Motor neuron (in vitro differentiated cells): Measurements from ENCODE around the gene PHYHD1. TPM values are rescaled to one million over a fixed set of nuclear protein-coding genes. Genes with fewer than 3 reads are reported as not detected.
A peak's percentile ranks its signal among the peaks of the same experiment; 100 is the strongest.

ENCODE experiments used
- ATAC-seq, 8 experiments: fragments of 200-7000 bp; cut with Tn5 transposase; replicated peaks in 6 of 8; 2 replicates each; pipeline ENCODE4 v1.8.0; 2021; ENCODE audit warnings: mild to moderate bottlenecking in 8 of 8, moderate library complexity in 8 of 8
- H3K27ac ChIP-seq, 2 donors: fragments of 250-450 bp; sonication (Bioruptor Pico); 2 replicates each; pipeline ENCODE4 v1.9.0; 2021; ENCODE audit warnings: antibody characterized with exemption in 2 of 2, mild to moderate bottlenecking in 2 of 2, moderate library complexity in 1 of 2
- H3K4me1 ChIP-seq, 2 donors: fragments of 250-450 bp; sonication (Bioruptor Pico); replicated peaks in 1 of 2; 2 replicates each; pipeline ENCODE4 v1.6.1; 2021; ENCODE audit warnings: antibody characterized with exemption in 2 of 2, mild to moderate bottlenecking in 2 of 2, moderate library complexity in 1 of 2
- H3K4me3 ChIP-seq, 5 donors: fragments of 250-450 bp; sonication (Bioruptor Pico); 2 replicates each; pipeline ENCODE4 v1.9.0; 2021; ENCODE audit warnings: antibody characterized with exemption in 5 of 5, mild to moderate bottlenecking in 5 of 5, moderate library complexity in 4 of 5
- WGBS, 10 experiments: fragments of 450-650 bp; shearing (Covaris generic); methylation state at CpG; one replicate each; pipeline ENCODE4 v1.0.0; 2022; 5-methylcytosine and 5-hydroxymethylcytosine counted together
- in situ Hi-C, 9 experiments: fragments of 400-800 bp; cut with MboI; loops; one replicate each; pipeline ENCODE4 v1.15.0; 2021; ENCODE audit warnings: low sequenced_read_pairs in 9 of 9, low pct_unique_long_range_greater_than_20kb in 2 of 9; ENCODE audit not compliant: unreplicated experiment in 9 of 9
- total RNA-seq, 8 experiments: library from RNA; unstranded; fragments of 300-600 nt; gene quantifications; 2 replicates each; pipeline versions ENCODE4 v1.2.3 to v1.2.4, GENCODE V29; 2022

PHYHD1 gene
- total RNA-seq, 8 experiments from 2014 or later = 0.16 to 16.4 (median 0.97) TPM

DNA sequence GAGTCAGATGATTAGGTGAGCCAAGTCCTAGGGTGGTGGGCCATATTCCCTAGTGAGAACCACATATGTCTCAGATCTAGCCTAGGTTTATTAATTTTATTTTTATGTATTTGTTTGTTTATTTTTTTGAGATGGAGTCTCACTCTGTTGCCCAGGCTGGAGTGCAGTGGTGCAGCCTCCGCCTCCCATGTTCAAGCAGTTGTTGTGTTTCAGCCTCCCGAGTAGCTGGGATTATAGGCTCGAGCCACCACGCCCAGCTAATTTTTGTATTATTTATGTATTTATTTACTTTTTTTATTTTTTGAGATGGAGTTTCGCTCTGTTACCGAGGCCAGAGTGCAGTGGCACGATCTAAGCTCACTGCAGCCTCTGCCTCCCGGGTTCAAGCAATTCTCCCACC is 62.8 kb downstream of the PHYHD1 start:
- ATAC-seq = no peak
- 89 to 100% (median 97%) methylated on average over 1 to 8 of the region's 8 CpGs for WGBS, 10 experiments
- Histone ChIP-seq H3K4me3 (no peak overlapping the region), H3K4me1 (no peaks in the 10 kb centered on the region), H3K27ac (no peak overlapping the region)
- in situ Hi-C loops = loop anchor here in 2 of 9 experiments (25.0 kb wide), 2 partner anchors 371 to 396 kb away; no protein-coding TSS in a partner anchor

DNA sequence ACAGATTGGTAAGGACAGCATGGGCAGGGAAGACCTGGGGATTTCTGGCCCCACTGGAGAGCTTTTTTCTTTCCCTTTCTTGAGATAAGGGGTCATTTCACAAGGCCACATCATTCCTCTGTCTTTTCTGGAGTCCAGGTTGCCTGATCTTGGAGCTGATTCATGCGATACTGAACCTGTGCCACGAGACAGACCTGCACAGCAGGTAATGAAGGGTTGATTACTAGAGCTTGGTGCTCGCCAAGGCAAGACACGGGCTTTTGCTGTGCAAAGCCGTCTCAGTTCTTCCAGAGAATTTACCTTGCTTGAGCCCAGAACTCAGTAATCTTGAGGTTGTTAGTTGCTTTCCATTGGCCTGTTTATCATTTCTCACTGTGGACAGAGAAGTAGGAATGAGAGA is 65.9 kb downstream of the PHYHD1 start:
- H3K27ac ChIP-seq = no peak overlapping the region
- WGBS, 10 experiments = 40 to 100% (median 93%) methylated on average over 1 to 4 of the region's 5 CpGs; no CpG with 5 or more reads in 5 of the 10 experiments
- no peak overlapping the region for H3K4me3 ChIP-seq
- ATAC-seq = no peak
- in situ Hi-C loops = loop anchor here in 2 of 9 experiments (25.0 kb wide), 2 partner anchors 374 to 399 kb away; no protein-coding TSS in a partner anchor
- no peaks in the 10 kb centered on the region for H3K4me1 ChIP-seq

DNA sequence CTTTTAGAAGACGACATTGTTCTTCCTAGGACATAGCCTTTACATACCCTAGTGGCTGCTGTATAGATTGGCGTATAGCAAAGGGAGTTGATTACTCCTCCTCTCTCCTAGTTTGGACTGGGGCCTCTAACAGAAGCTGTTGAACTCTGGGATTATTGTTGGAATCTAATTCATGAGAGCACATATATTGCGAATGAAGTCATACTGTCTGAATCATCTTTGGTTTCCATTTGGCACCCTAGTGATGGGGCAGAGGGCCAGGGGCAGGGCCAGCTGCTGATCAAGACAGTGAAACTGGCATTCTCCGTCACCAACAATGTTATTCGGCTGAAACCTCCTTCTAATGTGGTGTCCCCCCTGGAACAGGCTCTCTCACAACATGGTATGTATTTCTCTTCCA is 67.0 kb downstream of the PHYHD1 start:
- no peak overlapping the region for H3K4me3 ChIP-seq
- ATAC-seq = peak in 4 of 8 experiments; percentile 28 to 82 (median 58)
- no peak overlapping the region for H3K27ac ChIP-seq
- H3K4me1 ChIP-seq = no peaks in the 10 kb centered on the region
- in situ Hi-C loops = loop anchor here in 2 of 9 experiments (25.0 kb wide), 2 partner anchors 376 to 401 kb away; no protein-coding TSS in a partner anchor
- 12 to 100% (median 94%) methylated on average over 1 to 5 of the region's 5 CpGs; no CpG with 5 or more reads in 2 of the 10 experiments for WGBS, 10 experiments

Other genes starting within 250 kb of the PHYHD1 start
- 100 to 1,000 TPM; 328 to 639 (median 393) TPM for gene SET, start 231.8 kb upstream of the PHYHD1 start, total RNA-seq
- 1 to 10 TPM in 3 of 8 experiments, under 1 TPM in 5; 0.07 to 7.3 (median 0.68) TPM for gene PKN3, start 218.5 kb upstream of the PHYHD1 start, total RNA-seq
- 10 to 100 TPM in 5 of 8 experiments, 1 to 10 TPM in 3; 3.7 to 31.4 (median 11.7) TPM for gene ZDHHC12, start 196.9 kb upstream of the PHYHD1 start, total RNA-seq
- 10 to 100 TPM; 17.8 to 35.1 (median 24.5) TPM for gene ZER1, start 149.1 kb upstream of the PHYHD1 start, total RNA-seq
- 10 to 100 TPM in 5 of 8 experiments, 1 to 10 TPM in 3; 8.7 to 18.9 (median 13.1) TPM for gene TBC1D13, start 133.7 kb upstream of the PHYHD1 start, total RNA-seq
- gene ENDOG, start 102.5 kb upstream of the PHYHD1 start, total RNA-seq = 10 to 100 TPM in 7 of 8 experiments, 1 to 10 TPM in 1; 8.5 to 20.1 (median 16.7) TPM
- 10 to 100 TPM; 12.3 to 44.3 (median 21.6) TPM for gene SPOUT1, start 91.2 kb upstream of the PHYHD1 start, total RNA-seq
- 10 to 100 TPM in 5 of 8 experiments, 1 to 10 TPM in 3; 4.0 to 15.9 (median 10.8) TPM for gene KYAT1, start 39.0 kb upstream of the PHYHD1 start, total RNA-seq
- gene LRRC8A, start 38.8 kb upstream of the PHYHD1 start, total RNA-seq = 10 to 100 TPM; 13.7 to 26.8 (median 22.6) TPM
- gene DOLK, start 26.6 kb downstream of the PHYHD1 start, total RNA-seq = 10 to 100 TPM in 5 of 8 experiments, 1 to 10 TPM in 3; 7.5 to 27.9 (median 16.3) TPM
- 10 to 100 TPM; 16.3 to 69.4 (median 21.6) TPM for gene NUP188, start 26.7 kb downstream of the PHYHD1 start, total RNA-seq
- 10 to 100 TPM; 27.8 to 95.9 (median 44.5) TPM for gene SH3GLB2, start 107.3 kb downstream of the PHYHD1 start, total RNA-seq
- gene MIGA2, start 115.6 kb downstream of the PHYHD1 start, total RNA-seq = 10 to 100 TPM; 12.0 to 44.2 (median 15.9) TPM
- 10 to 100 TPM; 11.3 to 32.2 (median 17.4) TPM for gene DOLPP1, start 160.1 kb downstream of the PHYHD1 start, total RNA-seq
- 10 to 100 TPM; 16.1 to 34.5 (median 19.5) TPM for gene CRAT, start 189.8 kb downstream of the PHYHD1 start, total RNA-seq
- 100 to 1,000 TPM in 2 of 8 experiments, 10 to 100 TPM in 6; 56.5 to 126 (median 95.6) TPM for gene PTPA, start 190.4 kb downstream of the PHYHD1 start, total RNA-seq